GM12801 (cell line): Measurements from ENCODE around the gene FDX2.

Experiments used
- CTCF ChIP-seq: IDR thresholded peaks from one replicate; pipeline ENCODE4 v1.5.1; 2011; ENCODE audit warnings: control low read depth; ENCODE audit not compliant: insufficient read length; ENCODE audit errors: extremely low read depth

FDX2 gene

GRCh38 chr19:10338940-10339339, 23.1 kb upstream of the FDX2 start:
- TF ChIP-seq CTCF, result no peak

GRCh38 chr19:10335352-10335985, 19.7 kb upstream of the FDX2 start:
- no peak for TF ChIP-seq CTCF

- TF ChIP-seq CTCF, result no peak
Observed at GRCh38 chr19:10334588-10335351, 19.0 kb upstream of the FDX2 start.

- TF ChIP-seq CTCF, result no peak
Observed at GRCh38 chr19:10333758-10334587, 18.2 kb upstream of the FDX2 start.

GRCh38 chr19:10332965-10333757, 17.3 kb upstream of the FDX2 start, which contains the start of gene RAVER1:
TSS of gene RAVER1 (minus strand) at chr19:10333529. CDS start at chr19:10333507, 22 bp downstream.
- TF ChIP-seq CTCF, result no peak

GRCh38 chr19:10332158-10332964, 16.5 kb upstream of the FDX2 start:
- TF ChIP-seq CTCF, result no peak
